HEK293 (cell line): ENCODE measurements around the gene IL11.

ENCODE experiments used
- HOXA7 ChIP-seq: sonication (generic); formaldehyde crosslinking; IDR thresholded peaks from 2 replicates; pipeline ENCODE4 v1.8.1; 2022; ENCODE audit warnings: missing genetic modification reagents, borderline replicate concordance
- HOXC10 ChIP-seq: sonication (generic); formaldehyde crosslinking; IDR thresholded peaks from 2 replicates; pipeline ENCODE4 v1.8.1; 2023; ENCODE audit warnings: mild to moderate bottlenecking, missing genetic modification reagents
- IKZF3 ChIP-seq: fragments of 450-650 bp; IDR thresholded peaks from 2 replicates; pipeline ENCODE4 v1.5.0; 2018; ENCODE audit warnings: missing biosample characterization, mild to moderate bottlenecking, missing genetic modification characterization, moderate library complexity
- KLF7 ChIP-seq: fragments of 450-650 bp; formaldehyde crosslinking; IDR thresholded peaks from 2 replicates; pipeline ENCODE4 v1.5.1; 2016; ENCODE audit warnings: missing biosample characterization, missing genetic modification characterization, borderline replicate concordance
- SALL2 ChIP-seq: fragments of 450-650 bp; formaldehyde crosslinking; IDR thresholded peaks from 2 replicates; pipeline ENCODE4 v1.5.0; 2017; ENCODE audit warnings: missing biosample characterization, mild to moderate bottlenecking, missing genetic modification characterization, borderline replicate concordance
- SCRT1 ChIP-seq: fragments of 450-650 bp; formaldehyde crosslinking; IDR thresholded peaks from 2 replicates; pipeline ENCODE4 v1.5.1; 2016; ENCODE audit warnings: missing biosample characterization, missing genetic modification characterization, borderline replicate concordance
- SP2 ChIP-seq: fragments of 450-650 bp; formaldehyde crosslinking; IDR thresholded peaks from 2 replicates; pipeline ENCODE4 v1.5.1; 2016; ENCODE audit warnings: missing biosample characterization, missing genetic modification characterization
- ZBTB20 ChIP-seq: fragments of 450-650 bp; formaldehyde crosslinking; IDR thresholded peaks from 2 replicates; pipeline ENCODE4 v1.5.1; 2016; ENCODE audit warnings: missing biosample characterization, missing genetic modification characterization
- ZNF10 ChIP-seq: fragments of 450-650 bp; formaldehyde crosslinking; IDR thresholded peaks from 2 replicates; pipeline ENCODE4 v1.5.1; 2017; ENCODE audit warnings: missing biosample characterization, missing genetic modification characterization
- ZNF16 ChIP-seq: fragments of 450-650 bp; formaldehyde crosslinking; IDR thresholded peaks from 2 replicates; pipeline ENCODE4 v1.5.1; 2016; ENCODE audit warnings: low read depth, missing biosample characterization, missing genetic modification characterization
- ZNF174 ChIP-seq: fragments of 450-650 bp; formaldehyde crosslinking; IDR thresholded peaks from 2 replicates; pipeline ENCODE4 v1.5.0; 2017; ENCODE audit warnings: missing biosample characterization, mild to moderate bottlenecking, missing genetic modification characterization
- ZNF19 ChIP-seq: fragments of 450-650 bp; formaldehyde crosslinking; IDR thresholded peaks from 2 replicates; pipeline ENCODE4; 2016; ENCODE audit warnings: missing biosample characterization, missing genetic modification characterization, low read depth
- ZNF2 ChIP-seq: fragments of 450-650 bp; formaldehyde crosslinking; IDR thresholded peaks from 2 replicates; pipeline ENCODE4 v1.5.1; 2016; ENCODE audit warnings: missing biosample characterization, missing genetic modification characterization
- ZNF202 ChIP-seq: fragments of 450-650 bp; formaldehyde crosslinking; IDR thresholded peaks from 2 replicates; pipeline ENCODE4 v1.5.1; 2016; ENCODE audit warnings: missing biosample characterization, missing genetic modification characterization, borderline replicate concordance
- ZNF248 ChIP-seq: fragments of 450-650 bp; formaldehyde crosslinking; IDR thresholded peaks from 2 replicates; pipeline ENCODE4 v1.5.1; 2017; ENCODE audit warnings: missing biosample characterization, missing genetic modification characterization
- ZNF324 ChIP-seq: fragments of 450-650 bp; formaldehyde crosslinking; IDR thresholded peaks from 2 replicates; pipeline ENCODE4 v1.5.1; 2016; ENCODE audit warnings: missing biosample characterization, missing genetic modification characterization
- ZNF391 ChIP-seq: fragments of 450-650 bp; formaldehyde crosslinking; IDR thresholded peaks from 2 replicates; pipeline ENCODE4 v1.5.1; 2016; ENCODE audit warnings: low read depth, missing biosample characterization, missing genetic modification characterization, borderline replicate concordance
- ZNF416 ChIP-seq: fragments of 450-650 bp; formaldehyde crosslinking; IDR thresholded peaks from 2 replicates; pipeline ENCODE4 v1.5.1; 2016; ENCODE audit warnings: missing biosample characterization, missing genetic modification characterization
- ZNF48 ChIP-seq: fragments of 450-650 bp; formaldehyde crosslinking; IDR thresholded peaks from 2 replicates; pipeline ENCODE4 v1.5.1; 2016; ENCODE audit warnings: missing biosample characterization, missing genetic modification characterization
- ZNF664 ChIP-seq: fragments of 450-650 bp; formaldehyde crosslinking; IDR thresholded peaks from 2 replicates; pipeline ENCODE4 v1.5.1; 2016; ENCODE audit warnings: missing biosample characterization, missing genetic modification characterization
- ZNF776 ChIP-seq: fragments of 450-650 bp; formaldehyde crosslinking; IDR thresholded peaks from 2 replicates; pipeline ENCODE4 v1.5.0; 2017; ENCODE audit warnings: missing biosample characterization, missing genetic modification characterization, borderline replicate concordance
- ZNF785 ChIP-seq: fragments of 450-650 bp; formaldehyde crosslinking; IDR thresholded peaks from 2 replicates; pipeline ENCODE4 v1.5.1; 2016; ENCODE audit warnings: missing biosample characterization, missing genetic modification characterization
- ZNF792 ChIP-seq: fragments of 450-650 bp; formaldehyde crosslinking; IDR thresholded peaks from 2 replicates; pipeline ENCODE4 v1.5.1; 2016; ENCODE audit warnings: missing biosample characterization, missing genetic modification characterization
- TF ChIP-seq, protein P1 (sequence below): fragments of 450-650 bp; formaldehyde crosslinking; IDR thresholded peaks from 2 replicates; pipeline ENCODE4 v1.5.1; 2016; ENCODE audit warnings: missing biosample characterization, missing genetic modification characterization
- TF ChIP-seq, protein P2 (sequence below): fragments of 450-650 bp; formaldehyde crosslinking; IDR thresholded peaks from 2 replicates; pipeline ENCODE4 v1.5.1; 2016; ENCODE audit warnings: missing biosample characterization, missing genetic modification characterization
- TF ChIP-seq, protein P3 (sequence below): fragments of 450-650 bp; formaldehyde crosslinking; IDR thresholded peaks from 2 replicates; pipeline ENCODE4 v1.5.1; 2016; ENCODE audit warnings: missing biosample characterization, missing genetic modification characterization
- TF ChIP-seq, protein P4 (sequence below): fragments of 450-650 bp; formaldehyde crosslinking; conservative IDR thresholded peaks from 2 replicates; pipeline ENCODE4 v1.5.1; 2016; ENCODE audit warnings: low read depth, missing biosample characterization, missing genetic modification characterization
- TF ChIP-seq, protein P5 (sequence below): fragments of 450-650 bp; formaldehyde crosslinking; IDR thresholded peaks from 2 replicates; pipeline ENCODE4 v1.5.1; 2016; ENCODE audit warnings: missing biosample characterization, missing genetic modification characterization

Gene IL11

DNA sequence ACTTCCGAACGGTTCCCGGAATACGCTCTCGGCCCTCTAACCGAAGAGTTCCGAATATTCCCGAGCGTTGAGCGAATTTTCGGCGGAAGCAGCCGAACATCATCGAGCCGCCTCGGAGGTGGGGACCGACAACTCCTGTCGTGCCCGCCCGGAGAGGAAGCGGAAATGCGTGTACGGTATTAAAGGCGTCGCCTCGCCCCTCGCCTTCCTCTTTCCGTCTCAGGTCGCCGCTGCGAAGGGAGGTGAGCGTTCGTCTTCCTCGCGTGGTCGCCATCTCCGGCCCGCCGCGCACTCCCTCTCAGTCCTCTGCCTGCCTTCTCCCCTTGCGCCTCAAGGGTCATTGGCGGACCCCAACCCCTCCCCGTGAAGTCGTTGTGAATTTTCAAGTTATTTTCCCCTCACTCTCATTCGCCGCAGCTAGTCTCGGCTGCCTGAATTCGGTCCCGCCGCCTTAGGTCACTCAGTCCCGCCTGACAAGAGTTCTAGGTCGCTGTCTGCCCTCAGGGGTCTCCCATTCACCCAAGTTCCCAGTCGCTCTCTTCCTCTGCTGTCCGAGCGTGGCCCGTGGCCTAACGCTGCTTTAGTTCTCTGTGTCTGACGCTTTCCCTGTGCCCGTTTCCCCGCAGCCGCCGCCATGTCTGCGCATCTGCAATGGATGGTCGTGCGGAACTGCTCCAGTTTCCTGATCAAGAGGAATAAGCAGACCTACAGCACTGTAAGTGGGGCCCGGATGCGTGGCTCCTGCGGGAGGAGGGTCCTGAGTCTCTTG, 15.6 kb upstream of the IL11 start, which contains the start of gene RPL28 (continued):
- TF ChIP-seq, protein P1, sequence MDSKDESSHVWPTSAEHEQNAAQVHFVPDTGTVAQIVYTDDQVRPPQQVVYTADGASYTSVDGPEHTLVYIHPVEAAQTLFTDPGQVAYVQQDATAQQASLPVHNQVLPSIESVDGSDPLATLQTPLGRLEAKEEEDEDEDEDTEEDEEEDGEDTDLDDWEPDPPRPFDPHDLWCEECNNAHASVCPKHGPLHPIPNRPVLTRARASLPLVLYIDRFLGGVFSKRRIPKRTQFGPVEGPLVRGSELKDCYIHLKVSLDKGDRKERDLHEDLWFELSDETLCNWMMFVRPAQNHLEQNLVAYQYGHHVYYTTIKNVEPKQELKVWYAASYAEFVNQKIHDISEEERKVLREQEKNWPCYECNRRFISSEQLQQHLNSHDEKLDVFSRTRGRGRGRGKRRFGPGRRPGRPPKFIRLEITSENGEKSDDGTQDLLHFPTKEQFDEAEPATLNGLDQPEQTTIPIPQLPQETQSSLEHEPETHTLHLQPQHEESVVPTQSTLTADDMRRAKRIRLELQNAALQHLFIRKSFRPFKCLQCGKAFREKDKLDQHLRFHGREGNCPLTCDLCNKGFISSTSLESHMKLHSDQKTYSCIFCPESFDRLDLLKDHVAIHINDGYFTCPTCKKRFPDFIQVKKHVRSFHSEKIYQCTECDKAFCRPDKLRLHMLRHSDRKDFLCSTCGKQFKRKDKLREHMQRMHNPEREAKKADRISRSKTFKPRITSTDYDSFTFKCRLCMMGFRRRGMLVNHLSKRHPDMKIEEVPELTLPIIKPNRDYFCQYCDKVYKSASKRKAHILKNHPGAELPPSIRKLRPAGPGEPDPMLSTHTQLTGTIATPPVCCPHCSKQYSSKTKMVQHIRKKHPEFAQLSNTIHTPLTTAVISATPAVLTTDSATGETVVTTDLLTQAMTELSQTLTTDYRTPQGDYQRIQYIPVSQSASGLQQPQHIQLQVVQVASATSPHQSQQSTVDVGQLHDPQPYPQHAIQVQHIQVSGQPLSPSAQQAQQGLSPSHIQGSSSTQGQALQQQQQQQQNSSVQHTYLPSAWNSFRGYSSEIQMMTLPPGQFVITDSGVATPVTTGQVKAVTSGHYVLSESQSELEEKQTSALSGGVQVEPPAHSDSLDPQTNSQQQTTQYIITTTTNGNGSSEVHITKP (tag by site-specific recombination) = no peak
- TF ChIP-seq KLF7 (tag by site-specific recombination) = peak; percentile 78; the same call in 1 of the 2 replicates
- TF ChIP-seq ZNF174 = no peak
- no peak for TF ChIP-seq IKZF3
- TF ChIP-seq ZNF664 (tag by site-specific recombination) = no peak
- peak; percentile 88 for TF ChIP-seq SP2 (tag by site-specific recombination)
- TF ChIP-seq ZNF19 (tag by site-specific recombination) = no peak
- no peak for TF ChIP-seq ZNF202 (tag by site-specific recombination)
- TF ChIP-seq SCRT1 (tag by site-specific recombination) = no peak
- TF ChIP-seq ZNF10 (tag by site-specific recombination) = no peak
- peak; percentile 62; the same call in 1 of the 2 replicates for TF ChIP-seq ZNF2
- TF ChIP-seq ZNF16 = 0 out of 2 replicates have a peak, but pooled peaks have one; percentile 42
- TF ChIP-seq HOXA7 (CRISPR knock-in tag) = no peak
- TF ChIP-seq ZBTB20 (tag by site-specific recombination) = 0 out of 2 replicates have a peak, but pooled peaks have one; percentile 16
- no peak for TF ChIP-seq ZNF776 (tag by site-specific recombination)
- peak; percentile 54; the same call in 1 of the 2 replicates for TF ChIP-seq ZNF324 (tag by site-specific recombination)
- no peak for TF ChIP-seq ZNF416 (tag by site-specific recombination)
- TF ChIP-seq, protein P2, sequence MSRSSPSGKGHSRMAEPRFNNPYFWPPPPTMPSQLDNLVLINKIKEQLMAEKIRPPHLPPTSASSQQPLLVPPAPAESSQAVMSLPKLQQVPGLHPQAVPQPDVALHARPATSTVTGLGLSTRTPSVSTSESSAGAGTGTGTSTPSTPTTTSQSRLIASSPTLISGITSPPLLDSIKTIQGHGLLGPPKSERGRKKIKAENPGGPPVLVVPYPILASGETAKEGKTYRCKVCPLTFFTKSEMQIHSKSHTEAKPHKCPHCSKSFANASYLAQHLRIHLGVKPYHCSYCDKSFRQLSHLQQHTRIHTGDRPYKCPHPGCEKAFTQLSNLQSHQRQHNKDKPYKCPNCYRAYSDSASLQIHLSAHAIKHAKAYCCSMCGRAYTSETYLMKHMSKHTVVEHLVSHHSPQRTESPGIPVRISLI (tag by site-specific recombination) = no peak
- TF ChIP-seq, protein P3, sequence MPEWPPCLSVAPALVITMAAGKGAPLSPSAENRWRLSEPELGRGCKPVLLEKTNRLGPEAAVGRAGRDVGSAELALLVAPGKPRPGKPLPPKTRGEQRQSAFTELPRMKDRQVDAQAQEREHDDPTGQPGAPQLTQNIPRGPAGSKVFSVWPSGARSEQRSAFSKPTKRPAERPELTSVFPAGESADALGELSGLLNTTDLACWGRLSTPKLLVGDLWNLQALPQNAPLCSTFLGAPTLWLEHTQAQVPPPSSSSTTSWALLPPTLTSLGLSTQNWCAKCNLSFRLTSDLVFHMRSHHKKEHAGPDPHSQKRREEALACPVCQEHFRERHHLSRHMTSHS (tag by site-specific recombination) = no peak
- TF ChIP-seq, protein P4, sequence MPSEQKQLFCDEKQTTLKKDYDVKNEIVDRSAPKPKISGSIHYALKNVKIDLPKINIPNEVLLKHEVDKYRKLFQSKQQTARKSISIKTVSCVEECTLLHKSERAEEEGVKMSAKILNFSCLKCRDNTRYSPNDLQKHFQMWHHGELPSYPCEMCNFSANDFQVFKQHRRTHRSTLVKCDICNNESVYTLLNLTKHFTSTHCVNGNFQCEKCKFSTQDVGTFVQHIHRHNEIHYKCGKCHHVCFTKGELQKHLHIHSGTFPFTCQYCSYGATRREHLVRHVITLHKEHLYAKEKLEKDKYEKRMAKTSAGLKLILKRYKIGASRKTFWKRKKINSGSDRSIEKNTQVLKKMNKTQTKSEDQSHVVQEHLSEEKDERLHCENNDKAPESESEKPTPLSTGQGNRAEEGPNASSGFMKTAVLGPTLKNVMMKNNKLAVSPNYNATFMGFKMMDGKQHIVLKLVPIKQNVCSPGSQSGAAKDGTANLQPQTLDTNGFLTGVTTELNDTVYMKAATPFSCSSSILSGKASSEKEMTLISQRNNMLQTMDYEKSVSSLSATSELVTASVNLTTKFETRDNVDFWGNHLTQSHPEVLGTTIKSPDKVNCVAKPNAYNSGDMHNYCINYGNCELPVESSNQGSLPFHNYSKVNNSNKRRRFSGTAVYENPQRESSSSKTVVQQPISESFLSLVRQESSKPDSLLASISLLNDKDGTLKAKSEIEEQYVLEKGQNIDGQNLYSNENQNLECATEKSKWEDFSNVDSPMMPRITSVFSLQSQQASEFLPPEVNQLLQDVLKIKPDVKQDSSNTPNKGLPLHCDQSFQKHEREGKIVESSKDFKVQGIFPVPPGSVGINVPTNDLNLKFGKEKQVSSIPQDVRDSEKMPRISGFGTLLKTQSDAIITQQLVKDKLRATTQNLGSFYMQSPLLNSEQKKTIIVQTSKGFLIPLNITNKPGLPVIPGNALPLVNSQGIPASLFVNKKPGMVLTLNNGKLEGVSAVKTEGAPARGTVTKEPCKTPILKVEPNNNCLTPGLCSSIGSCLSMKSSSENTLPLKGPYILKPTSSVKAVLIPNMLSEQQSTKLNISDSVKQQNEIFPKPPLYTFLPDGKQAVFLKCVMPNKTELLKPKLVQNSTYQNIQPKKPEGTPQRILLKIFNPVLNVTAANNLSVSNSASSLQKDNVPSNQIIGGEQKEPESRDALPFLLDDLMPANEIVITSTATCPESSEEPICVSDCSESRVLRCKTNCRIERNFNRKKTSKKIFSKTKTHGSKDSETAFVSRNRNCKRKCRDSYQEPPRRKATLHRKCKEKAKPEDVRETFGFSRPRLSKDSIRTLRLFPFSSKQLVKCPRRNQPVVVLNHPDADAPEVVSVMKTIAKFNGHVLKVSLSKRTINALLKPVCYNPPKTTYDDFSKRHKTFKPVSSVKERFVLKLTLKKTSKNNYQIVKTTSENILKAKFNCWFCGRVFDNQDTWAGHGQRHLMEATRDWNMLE (tag by site-specific recombination) = 0 out of 2 replicates have a peak, but pooled peaks have one; percentile 8
- peak; percentile 70; the same call in 1 of the 2 replicates for TF ChIP-seq ZNF785 (tag by site-specific recombination)
- TF ChIP-seq SALL2 (tag by site-specific recombination) = no peak
- TF ChIP-seq ZNF248 (tag by site-specific recombination) = no peak
- peak; percentile 73; the same call in 1 of the 2 replicates for TF ChIP-seq ZNF792 (tag by site-specific recombination)
- peak; percentile 86; the same call in 1 of the 2 replicates for TF ChIP-seq HOXC10
- TF ChIP-seq, protein P5, sequence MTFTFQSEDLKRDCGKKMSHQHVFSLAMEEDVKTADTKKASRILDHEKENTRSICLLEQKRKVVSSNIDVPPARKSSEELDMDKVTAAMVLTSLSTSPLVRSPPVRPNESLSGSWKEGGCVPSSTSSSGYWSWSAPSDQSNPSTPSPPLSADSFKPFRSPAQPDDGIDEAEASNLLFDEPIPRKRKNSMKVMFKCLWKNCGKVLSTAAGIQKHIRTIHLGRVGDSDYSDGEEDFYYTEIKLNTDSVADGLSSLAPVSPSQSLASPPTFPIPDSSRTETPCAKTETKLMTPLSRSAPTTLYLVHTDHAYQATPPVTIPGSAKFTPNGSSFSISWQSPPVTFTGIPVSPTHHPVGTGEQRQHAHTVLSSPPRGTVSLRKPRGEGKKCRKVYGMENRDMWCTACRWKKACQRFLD = no peak
- no peak for TF ChIP-seq ZNF48 (tag by site-specific recombination)
- peak; percentile 74; the same call in 1 of the 2 replicates for TF ChIP-seq ZNF391 (tag by site-specific recombination)
